ENCODE results near the gene PLA2G4D. TPM values are rescaled to one million over a fixed set of nuclear protein-coding genes. Genes with fewer than 3 reads are reported as not detected.

The PLA2G4D gene
- total RNA-seq, 1 experiment from 2014 or later: not detected

- no peaks in the 10 kb centered on the region for H3K36me3 ChIP-seq (ENCODE audit: control insufficient read depth, insufficient read depth, low read length)
- intact Hi-C loops (cut with micrococcal nuclease; ENCODE audit: unreplicated experiment) (no loop called here), in situ Hi-C loops (cut with HindIII; ENCODE audit: low pct_unique_long_range_greater_than_20kb, low sequenced_read_pairs) (no loop called here)
- ChIA-PET CTCF (interaction anchor here (1.0 kb wide), 1 partner anchor 12 kb away, joined by 3 read pairs; no protein-coding TSS in a partner anchor), POLR2A (interaction anchor here (0.7 kb wide), 1 partner anchor 24 kb away, joined by 4 read pairs; no protein-coding TSS in a partner anchor)
- H3K4me3 ChIP-seq (ENCODE audit: low read depth in 2 of 2, low read length in 2 of 2): no peak overlapping the region
- no peak overlapping the region for H3K27ac ChIP-seq (ENCODE audit: low read length)
- H3K27me3 ChIP-seq (ENCODE audit: control insufficient read depth, insufficient read depth, low read length): peaks cover 9% of the 10 kb centered on the region; the same call in 1 of the 2 replicates
- no peaks in the 10 kb centered on the region for H3K4me1 ChIP-seq (ENCODE audit: control insufficient read depth, insufficient read depth, low read length)
- no peak for ATAC-seq
- no peak for TF ChIP-seq SIN3A (IDR thresholded peaks at IDR 0.05; ENCODE audit: borderline replicate concordance, insufficient read depth, low read depth, low read length)
- no peak for TF ChIP-seq POLR2AphosphoS5 (IDR thresholded peaks at IDR 0.05; ENCODE audit: low read depth, low read length)
- no peak for TF ChIP-seq CTCF (IDR thresholded peaks at IDR 0.05)
- no peak for TF ChIP-seq TCF7L2 (IDR thresholded peaks at IDR 0.05; ENCODE audit: low read depth, low read length)
- TF ChIP-seq REST (IDR thresholded peaks at IDR 0.05; ENCODE audit: insufficient read depth in 1 of 2, low read depth in 2 of 2, low read length in 1 of 2): no peak
- no peaks in the 10 kb centered on the region for H3K9me3 ChIP-seq (ENCODE audit: control insufficient read depth, insufficient read depth, low read depth, low read length)
- BruUV-seq (replicated peaks): no TSS peak
- DNase-seq (ENCODE audit: low read depth, low spot score): no peak
These were observed 13.1 kb upstream of the PLA2G4D start for GRCh38 chr15:42107473-42107872.

GRCh38 chr15:42106288-42106687 lies 11.9 kb upstream of the PLA2G4D start:
- BruUV-seq (replicated peaks): no TSS peak
- in situ Hi-C loops (cut with HindIII; ENCODE audit: low pct_unique_long_range_greater_than_20kb, low sequenced_read_pairs) (no loop called here), intact Hi-C loops (cut with micrococcal nuclease; ENCODE audit: unreplicated experiment) (no loop called here)
- CTCF ChIA-PET: no interaction called here
- ATAC-seq (no peak), DNase-seq (ENCODE audit: low read depth, low spot score) (no peak)
- Histone ChIP-seq H3K27ac (ENCODE audit: low read length) (no peak overlapping the region), H3K27me3 (ENCODE audit: control insufficient read depth, insufficient read depth, low read length) (peaks cover 9% of the 10 kb centered on the region; the same call in 1 of the 2 replicates), H3K4me3 (ENCODE audit: low read depth in 2 of 2, low read length in 2 of 2) (no peak overlapping the region), H3K9me3 (ENCODE audit: control insufficient read depth, insufficient read depth, low read depth, low read length) (no peaks in the 10 kb centered on the region), H3K36me3 (ENCODE audit: control insufficient read depth, insufficient read depth, low read length) (no peaks in the 10 kb centered on the region), H3K4me1 (ENCODE audit: control insufficient read depth, insufficient read depth, low read length) (no peaks in the 10 kb centered on the region)
- TF ChIP-seq TCF7L2 (IDR thresholded peaks at IDR 0.05; ENCODE audit: low read depth, low read length) (no peak), CTCF (IDR thresholded peaks at IDR 0.05) (no peak), SIN3A (IDR thresholded peaks at IDR 0.05; ENCODE audit: borderline replicate concordance, insufficient read depth, low read depth, low read length) (no peak), POLR2AphosphoS5 (IDR thresholded peaks at IDR 0.05; ENCODE audit: low read depth, low read length) (no peak), REST (IDR thresholded peaks at IDR 0.05; ENCODE audit: insufficient read depth in 1 of 2, low read depth in 2 of 2, low read length in 1 of 2) (no peak)
- POLR2A ChIA-PET: no interaction called here
